K562 (cell line): ENCODE measurements around the gene SEC14L5. TPM values are rescaled to one million over a fixed set of nuclear protein-coding genes. Genes with fewer than 3 reads are reported as not detected.

ENCODE experiments used
- CXXC5 ChIP-seq: fragments of 250-450 bp; sonication (Bioruptor Pico); IDR thresholded peaks from 2 replicates; pipeline ENCODE4 v1.8.0; 2022; ENCODE audit warnings: inconsistent platforms, mild to moderate bottlenecking, moderate library complexity
- DDX20 ChIP-seq: fragments of 450-650 bp; IDR thresholded peaks from 2 replicates; pipeline ENCODE4 v1.6.1; 2016; ENCODE audit warnings: missing genetic modification characterization, low read depth, mild to moderate bottlenecking, missing compliant biosample characterization, moderate library complexity
- IRF2 ChIP-seq: sonication (generic); formaldehyde crosslinking; IDR thresholded peaks from 2 replicates; pipeline ENCODE4 v1.8.1; 2022; ENCODE audit warnings: mild to moderate bottlenecking, missing genetic modification reagents
- KDM1A ChIP-seq, 2 experiments: fragments of 450-650 bp; IDR thresholded peaks; 2 replicates each; pipeline ENCODE4 v1.6.1; 2016; ENCODE audit warnings: mild to moderate bottlenecking in 2 of 2
- MTA3 ChIP-seq: fragments of 450-650 bp; formaldehyde crosslinking; IDR thresholded peaks from 2 replicates; pipeline ENCODE4 v1.6.1; 2017; ENCODE audit warnings: mild to moderate bottlenecking, borderline replicate concordance
- NRF1 ChIP-seq, 2 experiments: fragments of 450-650 bp; IDR thresholded peaks in 1 of 2; conservative IDR thresholded peaks in 1 of 2; 2 replicates each; pipeline ENCODE4 v1.6.1; 2014; ENCODE audit warnings: mild to moderate bottlenecking in 2 of 2
- POLR2AphosphoS2 ChIP-seq: IDR thresholded peaks from 2 replicates; pipeline ENCODE4 v1.6.1; 2012; ENCODE audit warnings: low read length, improper control_type of control experiment
- SUPT5H ChIP-seq: fragments of 450-650 bp; IDR thresholded peaks from 2 replicates; pipeline ENCODE4 v1.6.1; 2016
- THRA ChIP-seq: fragments of 450-650 bp; IDR thresholded peaks from 2 replicates; pipeline ENCODE4 v1.6.1; 2017; ENCODE audit warnings: mild to moderate bottlenecking, moderate library complexity
- YY1 ChIP-seq, 3 experiments: IDR thresholded peaks; 2 replicates each; pipeline ENCODE4 v1.6.1; 2011; ENCODE audit warnings: low read length in 2 of 3, mild to moderate bottlenecking in 2 of 3, moderate library complexity in 2 of 3, borderline replicate concordance in 1 of 3, control low read depth in 1 of 3, low read depth in 1 of 3; ENCODE audit not compliant: insufficient read depth in 3 of 3, insufficient replicate concordance in 2 of 3, control insufficient read depth in 1 of 3, insufficient read length in 1 of 3; ENCODE audit errors: extremely low read depth in 1 of 3
- ZFPM2 ChIP-seq: fragments of 250-450 bp; sonication (Bioruptor Pico); IDR thresholded peaks from 2 replicates; pipeline ENCODE4 v1.5.1; 2022; ENCODE audit warnings: mild to moderate bottlenecking
- ZNF232 ChIP-seq: sonication (generic); formaldehyde crosslinking; IDR thresholded peaks from 2 replicates; pipeline ENCODE4 v1.8.0; 2022; ENCODE audit warnings: mild to moderate bottlenecking, missing genetic modification reagents
- ZNF395 ChIP-seq: fragments of 200-800 bp; sonication (Bioruptor generic); IDR thresholded peaks from 2 replicates; pipeline ENCODE4 v1.6.1; 2017; ENCODE audit warnings: missing genetic modification characterization, missing compliant biosample characterization
- ZNF57 ChIP-seq: fragments of 450-650 bp; formaldehyde crosslinking; IDR thresholded peaks from 2 replicates; pipeline ENCODE4 v1.4.0; 2020; ENCODE audit warnings: mild to moderate bottlenecking, moderate library complexity
- ZNF584 ChIP-seq: fragments of 200-800 bp; sonication (Bioruptor generic); IDR thresholded peaks from 2 replicates; pipeline ENCODE4 v1.6.1; 2016; ENCODE audit warnings: low read depth, mild to moderate bottlenecking, missing genetic modification characterization, missing compliant biosample characterization
- polyA plus RNA-seq, 8 experiments: library from polyadenylated mRNA; depleted of rRNA in 4 of 8; stranded (reverse) in 5 of 8; unstranded in 3 of 8; fragments of >200 nt; fragmentation: Nextera tagmentation in 2 of 8; fragmentation: Illumina TruSeq in 1 of 8; extraction: Ambion mirVana in 2 of 8; extraction: Trizol in 1 of 8; gene quantifications; 2 replicates each; pipeline versions ENCODE4 v1.2.1 to v1.2.3, GENCODE V29; 2011 to 2014; ENCODE audit warnings: inconsistent platforms in 1 of 8, missing spikeins in 1 of 8
- total RNA-seq, 7 experiments: library from RNA; depleted of rRNA in 6 of 7; stranded (reverse); fragments of >200 nt in 6 of 7; fragmentation: Illumina TruSeq in 2 of 7; extraction: Trizol in 2 of 7; gene quantifications; 2 replicates each; pipeline versions ENCODE4 v1.2.1 to v1.2.3, GENCODE V29; 2011 to 2021; ENCODE audit warnings: low replicate concordance in 1 of 7
- TF ChIP-seq, protein P1 (sequence below): fragments of 450-650 bp; formaldehyde crosslinking; IDR thresholded peaks from 2 replicates; pipeline ENCODE4 v1.4.0; 2020; ENCODE audit warnings: mild to moderate bottlenecking, moderate library complexity
- TF ChIP-seq, protein P2 (sequence below), 2 experiments: fragments of 450-650 bp in 1 of 2; sonication (generic) in 1 of 2; formaldehyde crosslinking in 1 of 2; IDR thresholded peaks in 1 of 2; conservative IDR thresholded peaks in 1 of 2; 2 replicates each; pipeline versions ENCODE4 v1.6.1 to v1.8.1; 2016 to 2023; ENCODE audit warnings: mild to moderate bottlenecking in 2 of 2, moderate library complexity in 2 of 2, inconsistent platforms in 1 of 2, missing genetic modification reagents in 1 of 2
- TF ChIP-seq, protein P3 (sequence below): fragments of 450-650 bp; IDR thresholded peaks from one replicate; pipeline ENCODE4 v1.6.1; 2018; ENCODE audit warnings: mild to moderate bottlenecking, moderate library complexity; ENCODE audit not compliant: partially characterized antibody

The SEC14L5 gene
- total and polyA plus RNA-seq, 9 of the 15 experiments (the other 6 are each of a cell fraction or from before 2014, with no cell fraction given): 0.11 TPM; not detected in 8

GRCh38 chr16:5033256-5034166 is 75.4 kb downstream of the SEC14L5 start, which contains the start of gene NAGPA (continued):
- TF ChIP-seq YY1 (IDR thresholded peaks at IDR 0.05; ENCODE audit: borderline replicate concordance in 1 of 3, control insufficient read depth in 1 of 3, extremely low read depth in 1 of 3, insufficient read depth in 3 of 3, insufficient read length in 1 of 3, insufficient replicate concordance in 2 of 3, low read depth in 1 of 3, low read length in 2 of 3) (peak; percentile 96 to 99 (median 99)), THRA (no peak), SUPT5H (peak; percentile 42; the same call in 1 of the 2 replicates), ZNF584 (no peak; the same call in 1 of the 2 replicates), KDM1A (IDR thresholded peaks at IDR 0.05) (no peak), IRF2 (CRISPR knock-in tag) (no peak), DDX20 (tag) (no peak), ZFPM2 (CRISPR knock-in tag) (no peak), CXXC5 (CRISPR knock-in tag) (peak; percentile 64), ZNF57 (CRISPR knock-in tag) (no peak), ZNF395 (peak; percentile 87), MTA3 (peak; percentile 15; the same call in 1 of the 2 replicates), POLR2AphosphoS2 (no peak), NRF1 (conservative IDR thresholded peaks at IDR 0.05 in 1 of 2, IDR thresholded peaks at IDR 0.05 in 1 of 2) (peak; percentile 69 to 72), ZNF232 (CRISPR knock-in tag) (no peak)
- TF ChIP-seq, protein P1, sequence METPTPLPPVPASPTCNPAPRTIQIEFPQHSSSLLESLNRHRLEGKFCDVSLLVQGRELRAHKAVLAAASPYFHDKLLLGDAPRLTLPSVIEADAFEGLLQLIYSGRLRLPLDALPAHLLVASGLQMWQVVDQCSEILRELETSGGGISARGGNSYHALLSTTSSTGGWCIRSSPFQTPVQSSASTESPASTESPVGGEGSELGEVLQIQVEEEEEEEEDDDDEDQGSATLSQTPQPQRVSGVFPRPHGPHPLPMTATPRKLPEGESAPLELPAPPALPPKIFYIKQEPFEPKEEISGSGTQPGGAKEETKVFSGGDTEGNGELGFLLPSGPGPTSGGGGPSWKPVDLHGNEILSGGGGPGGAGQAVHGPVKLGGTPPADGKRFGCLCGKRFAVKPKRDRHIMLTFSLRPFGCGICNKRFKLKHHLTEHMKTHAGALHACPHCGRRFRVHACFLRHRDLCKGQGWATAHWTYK (CRISPR knock-in tag): 0 out of 2 replicates have a peak, but pooled peaks have one; percentile 56
- TF ChIP-seq, protein P2, sequence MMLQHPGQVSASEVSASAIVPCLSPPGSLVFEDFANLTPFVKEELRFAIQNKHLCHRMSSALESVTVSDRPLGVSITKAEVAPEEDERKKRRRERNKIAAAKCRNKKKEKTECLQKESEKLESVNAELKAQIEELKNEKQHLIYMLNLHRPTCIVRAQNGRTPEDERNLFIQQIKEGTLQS (IDR thresholded peaks at IDR 0.05): peak; percentile 33; the same call in 1 of the 2 replicates
- TF ChIP-seq, protein P2 (CRISPR knock-in tag; conservative IDR thresholded peaks at IDR 0.05): no peak
- TF ChIP-seq, protein P3, sequence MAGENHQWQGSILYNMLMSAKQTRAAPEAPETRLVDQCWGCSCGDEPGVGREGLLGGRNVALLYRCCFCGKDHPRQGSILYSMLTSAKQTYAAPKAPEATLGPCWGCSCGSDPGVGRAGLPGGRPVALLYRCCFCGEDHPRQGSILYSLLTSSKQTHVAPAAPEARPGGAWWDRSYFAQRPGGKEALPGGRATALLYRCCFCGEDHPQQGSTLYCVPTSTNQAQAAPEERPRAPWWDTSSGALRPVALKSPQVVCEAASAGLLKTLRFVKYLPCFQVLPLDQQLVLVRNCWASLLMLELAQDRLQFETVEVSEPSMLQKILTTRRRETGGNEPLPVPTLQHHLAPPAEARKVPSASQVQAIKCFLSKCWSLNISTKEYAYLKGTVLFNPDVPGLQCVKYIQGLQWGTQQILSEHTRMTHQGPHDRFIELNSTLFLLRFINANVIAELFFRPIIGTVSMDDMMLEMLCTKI: no peak
